ENCODE measurements around the gene CRYGS. TPM values are rescaled to one million over a fixed set of nuclear protein-coding genes. Genes with fewer than 3 reads are reported as not detected.
A peak's percentile ranks its signal among the peaks of the same experiment; 100 is the strongest.

Gene CRYGS
- total RNA-seq, 1 experiment from 2014 or later = 4.3 TPM

DNA sequence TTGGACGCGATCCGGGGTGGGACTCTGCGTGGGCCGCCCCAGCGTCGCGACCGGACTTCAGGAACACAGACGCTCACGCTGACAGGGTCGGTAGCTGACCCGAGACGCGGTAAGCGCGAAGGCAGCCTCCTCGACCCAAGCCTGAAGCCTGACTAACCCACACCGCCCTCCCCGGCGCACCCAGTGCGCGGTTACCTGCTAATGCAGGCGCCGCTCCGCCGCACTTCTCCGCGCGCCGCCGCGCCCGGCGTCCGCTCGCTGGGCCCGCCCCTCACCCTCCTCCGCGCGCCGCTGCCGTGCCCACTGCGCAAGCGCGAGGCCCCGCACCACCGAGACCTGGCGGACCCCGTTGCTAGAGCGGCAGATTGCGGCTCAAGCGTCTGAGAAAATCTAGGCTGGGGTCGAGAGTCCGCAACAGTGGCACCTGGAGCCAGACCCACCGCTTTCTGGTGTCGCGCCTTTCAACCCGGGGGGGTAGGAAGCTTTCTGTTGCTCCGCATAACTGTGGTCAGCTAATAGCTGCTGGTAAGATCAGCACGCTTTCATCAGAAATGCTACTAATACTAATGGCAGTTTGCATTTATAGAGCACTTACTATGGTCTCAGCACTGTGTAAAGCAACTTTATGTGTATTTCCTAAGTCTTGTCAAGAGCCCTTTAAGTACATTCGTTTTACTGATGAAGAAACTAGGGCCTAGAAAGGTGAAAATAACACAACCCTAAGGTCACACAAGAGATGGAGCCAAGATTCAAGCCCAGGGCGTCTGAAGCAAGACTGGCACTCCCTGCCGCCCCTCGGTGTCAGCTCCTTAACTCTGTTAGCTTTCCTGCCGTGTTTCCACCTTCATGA, 23.1 kb upstream of the CRYGS start, which contains the start of gene TBCCD1:
TBCCD1 (minus strand) TSS at position 268 of the 850 bp plus-strand sequence. CDS start 3,010 bp downstream, outside the sequence.
- RAD21 ChIA-PET (ENCODE audit: low non-redundant PET in 1 of 2, low total read pairs in 2 of 2, uncharacterized antibody in 2 of 2, unreplicated experiment in 2 of 2) = no interaction called here
- BruUV-seq (replicated peaks) = TSS peak; percentile 29
- TF ChIP-seq SP1 (IDR thresholded peaks at IDR 0.05; ENCODE audit: low read depth) (no peak; the same call in none of the 2 replicates), CEBPB (IDR thresholded peaks at IDR 0.05; ENCODE audit: low read depth) (no peak), POLR2AphosphoS5 (IDR thresholded peaks at IDR 0.05; ENCODE audit: low read depth, low read length) (peak; percentile 99), ZBTB33 (IDR thresholded peaks at IDR 0.05; ENCODE audit: extremely low read depth, insufficient replicate concordance, low read length) (no peak), EZH2 (IDR thresholded peaks at IDR 0.05) (no peak), EZH2phosphoT487 (IDR thresholded peaks at IDR 0.05; ENCODE audit: borderline replicate concordance) (no peak), RAD21 (IDR thresholded peaks at IDR 0.05; ENCODE audit: low read depth) (no peak), TCF7L2 (IDR thresholded peaks at IDR 0.05; ENCODE audit: borderline replicate concordance, extremely low read depth, insufficient read depth, insufficient read length) (no peak), JUND (IDR thresholded peaks at IDR 0.05) (no peak), ELF1 (IDR thresholded peaks at IDR 0.05; ENCODE audit: borderline replicate concordance, low read depth) (no peak), FOSL1 (IDR thresholded peaks at IDR 0.05; ENCODE audit: low read depth) (no peak), ATF3 (IDR thresholded peaks at IDR 0.05) (no peak), ZNF274 (IDR thresholded peaks at IDR 0.05; ENCODE audit: low read depth, low read length) (no peak), ZFX (IDR thresholded peaks at IDR 0.05) (peak; percentile 32; the same call in 1 of the 2 replicates)
- TF ChIP-seq, protein P1, sequence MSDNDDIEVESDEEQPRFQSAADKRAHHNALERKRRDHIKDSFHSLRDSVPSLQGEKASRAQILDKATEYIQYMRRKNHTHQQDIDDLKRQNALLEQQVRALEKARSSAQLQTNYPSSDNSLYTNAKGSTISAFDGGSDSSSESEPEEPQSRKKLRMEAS (IDR thresholded peaks at IDR 0.05) = peak; percentile 68
- TF ChIP-seq, protein P2, sequence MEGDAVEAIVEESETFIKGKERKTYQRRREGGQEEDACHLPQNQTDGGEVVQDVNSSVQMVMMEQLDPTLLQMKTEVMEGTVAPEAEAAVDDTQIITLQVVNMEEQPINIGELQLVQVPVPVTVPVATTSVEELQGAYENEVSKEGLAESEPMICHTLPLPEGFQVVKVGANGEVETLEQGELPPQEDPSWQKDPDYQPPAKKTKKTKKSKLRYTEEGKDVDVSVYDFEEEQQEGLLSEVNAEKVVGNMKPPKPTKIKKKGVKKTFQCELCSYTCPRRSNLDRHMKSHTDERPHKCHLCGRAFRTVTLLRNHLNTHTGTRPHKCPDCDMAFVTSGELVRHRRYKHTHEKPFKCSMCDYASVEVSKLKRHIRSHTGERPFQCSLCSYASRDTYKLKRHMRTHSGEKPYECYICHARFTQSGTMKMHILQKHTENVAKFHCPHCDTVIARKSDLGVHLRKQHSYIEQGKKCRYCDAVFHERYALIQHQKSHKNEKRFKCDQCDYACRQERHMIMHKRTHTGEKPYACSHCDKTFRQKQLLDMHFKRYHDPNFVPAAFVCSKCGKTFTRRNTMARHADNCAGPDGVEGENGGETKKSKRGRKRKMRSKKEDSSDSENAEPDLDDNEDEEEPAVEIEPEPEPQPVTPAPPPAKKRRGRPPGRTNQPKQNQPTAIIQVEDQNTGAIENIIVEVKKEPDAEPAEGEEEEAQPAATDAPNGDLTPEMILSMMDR (IDR thresholded peaks at IDR 0.05 in 2 of 3, conservative IDR thresholded peaks at IDR 0.05 in 1 of 3; ENCODE audit: borderline replicate concordance in 1 of 3, insufficient read depth in 1 of 3, low read depth in 2 of 3, low read length in 2 of 3) = no peak
- TF ChIP-seq, protein P3, sequence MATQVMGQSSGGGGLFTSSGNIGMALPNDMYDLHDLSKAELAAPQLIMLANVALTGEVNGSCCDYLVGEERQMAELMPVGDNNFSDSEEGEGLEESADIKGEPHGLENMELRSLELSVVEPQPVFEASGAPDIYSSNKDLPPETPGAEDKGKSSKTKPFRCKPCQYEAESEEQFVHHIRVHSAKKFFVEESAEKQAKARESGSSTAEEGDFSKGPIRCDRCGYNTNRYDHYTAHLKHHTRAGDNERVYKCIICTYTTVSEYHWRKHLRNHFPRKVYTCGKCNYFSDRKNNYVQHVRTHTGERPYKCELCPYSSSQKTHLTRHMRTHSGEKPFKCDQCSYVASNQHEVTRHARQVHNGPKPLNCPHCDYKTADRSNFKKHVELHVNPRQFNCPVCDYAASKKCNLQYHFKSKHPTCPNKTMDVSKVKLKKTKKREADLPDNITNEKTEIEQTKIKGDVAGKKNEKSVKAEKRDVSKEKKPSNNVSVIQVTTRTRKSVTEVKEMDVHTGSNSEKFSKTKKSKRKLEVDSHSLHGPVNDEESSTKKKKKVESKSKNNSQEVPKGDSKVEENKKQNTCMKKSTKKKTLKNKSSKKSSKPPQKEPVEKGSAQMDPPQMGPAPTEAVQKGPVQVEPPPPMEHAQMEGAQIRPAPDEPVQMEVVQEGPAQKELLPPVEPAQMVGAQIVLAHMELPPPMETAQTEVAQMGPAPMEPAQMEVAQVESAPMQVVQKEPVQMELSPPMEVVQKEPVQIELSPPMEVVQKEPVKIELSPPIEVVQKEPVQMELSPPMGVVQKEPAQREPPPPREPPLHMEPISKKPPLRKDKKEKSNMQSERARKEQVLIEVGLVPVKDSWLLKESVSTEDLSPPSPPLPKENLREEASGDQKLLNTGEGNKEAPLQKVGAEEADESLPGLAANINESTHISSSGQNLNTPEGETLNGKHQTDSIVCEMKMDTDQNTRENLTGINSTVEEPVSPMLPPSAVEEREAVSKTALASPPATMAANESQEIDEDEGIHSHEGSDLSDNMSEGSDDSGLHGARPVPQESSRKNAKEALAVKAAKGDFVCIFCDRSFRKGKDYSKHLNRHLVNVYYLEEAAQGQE (IDR thresholded peaks at IDR 0.05; ENCODE audit: low read depth) = no peak

More for the DNA sequence above, 23.1 kb upstream of the CRYGS start, which contains the start of gene TBCCD1:
- peaks cover 3 to 12% of the 10 kb centered on the region in 2 experiments; a peak in 2 of 4 replicates for H3K36me3 ChIP-seq (ENCODE audit: control insufficient read depth in 1 of 2, insufficient read depth in 2 of 2, low read length in 2 of 2)
- no peaks in the 10 kb centered on the region for H4K20me1 ChIP-seq (ENCODE audit: insufficient read depth)
- peaks cover 11 to 32% of the 10 kb centered on the region in 2 experiments for H3K4me1 ChIP-seq (ENCODE audit: control insufficient read depth in 1 of 2, insufficient read depth in 2 of 2, low read length in 2 of 2)
- H3K27me3 ChIP-seq (ENCODE audit: insufficient read depth, low read length) = no peaks in the 10 kb centered on the region
- H2AFZ ChIP-seq (ENCODE audit: low read depth, low read length, poor library complexity, severe bottlenecking) = peak within 1 kb of the TSS; percentile 53
- H3K9ac ChIP-seq (ENCODE audit: low read length) = peak within 1 kb of the TSS; percentile 90
- peaks cover 72% of the 10 kb centered on the region for H3K79me2 ChIP-seq (ENCODE audit: insufficient read depth, low read length)
- ATAC-seq (peak; percentile 56), DNase-seq (ENCODE audit: low read depth, low spot score) (peak; percentile 83)
- H3K9me3 ChIP-seq (ENCODE audit: control insufficient read depth in 1 of 2, insufficient read depth in 1 of 2, low read depth in 1 of 2, low read length in 2 of 2) = no peaks in the 10 kb centered on the region
- H3K4me3 ChIP-seq (replicated peaks in 1 of 2; ENCODE audit: low read depth in 1 of 2, low read length in 2 of 2) = peak within 1 kb of the TSS; percentile 91 to 95
- H3K4me2 ChIP-seq (ENCODE audit: low read length) = peak within 1 kb of the TSS; percentile 93
- intact Hi-C loops (cut with micrococcal nuclease) = loop anchor here (5.0 kb wide), 1 partner anchor 240 kb away; the partner anchor contains the start of gene RFC4
- ChIA-PET CTCF (interaction anchor here (1.3 to 3.4 kb wide), 2 partner anchors 49 to 624 kb away, joined by 3 to 12 read pairs; no protein-coding TSS in a partner anchor), POLR2A (interaction anchor here (0.5 to 1.3 kb wide), 3 partner anchors 25 to 217 kb away, joined by 3 read pairs; no protein-coding TSS in a partner anchor)
- H3K27ac ChIP-seq (ENCODE audit: low read depth, low read length) = peak within 1 kb of the TSS; percentile 71
- no peaks in the 10 kb centered on the region for H3K9me2 ChIP-seq (ENCODE audit: insufficient read depth)

All from HCT116 (cell line).